Measurements from ENCODE around the gene ASGR1. TPM values are rescaled to one million over a fixed set of nuclear protein-coding genes. Genes with fewer than 3 reads are reported as not detected.

The ASGR1 gene
- total RNA-seq, 1 experiment from 2014 or later: 6.1 TPM

DNA sequence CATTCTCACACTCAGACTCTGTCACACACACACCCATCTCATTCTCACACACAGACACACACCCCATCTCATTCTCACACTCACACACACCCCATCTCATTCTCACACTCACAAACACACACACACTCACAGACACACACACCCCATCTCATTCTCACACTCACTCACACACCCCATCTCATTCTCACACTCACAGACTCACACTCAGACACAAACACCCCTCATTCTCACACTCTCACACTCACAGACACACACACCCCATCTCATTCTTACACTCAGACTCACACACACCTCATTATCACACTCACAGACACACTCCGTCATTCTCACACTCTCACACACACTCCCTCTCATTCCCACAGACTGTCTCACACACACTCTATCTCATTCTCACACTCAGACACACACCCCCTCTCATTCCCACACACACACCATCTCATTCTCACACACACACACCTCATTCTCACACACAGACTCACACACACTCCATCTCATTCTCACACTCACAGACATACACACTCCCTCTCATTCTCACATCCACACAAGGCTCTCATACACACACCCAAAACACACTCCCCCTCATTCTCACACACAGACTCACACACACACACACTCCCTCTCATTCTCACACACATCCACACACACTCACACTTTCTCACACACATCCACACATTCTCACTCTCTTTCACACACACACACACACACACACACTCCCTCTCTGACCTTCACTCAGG lies 2.9 kb downstream of the ASGR1 start:
- no peak overlapping the region for H3K27ac ChIP-seq (ENCODE audit: low read depth, low read length, poor library complexity, severe bottlenecking)
- ChIA-PET POLR2A (ENCODE audit: low non-redundant PET) (interaction anchor here (0.6 kb wide), 1 partner anchor 184 kb away, joined by 5 read pairs; no protein-coding TSS in a partner anchor), CTCF (interaction anchor here (1.1 to 1.5 kb wide), 2 partner anchors 40 to 130 kb away, joined by 4 to 9 read pairs; no protein-coding TSS in a partner anchor)
- H3K27me3 ChIP-seq (replicated peaks; ENCODE audit: insufficient read depth, low read depth, low read length, poor library complexity): no peaks in the 10 kb centered on the region
- H3K36me3 ChIP-seq (ENCODE audit: insufficient read depth, low read length, poor library complexity, severe bottlenecking): no peaks in the 10 kb centered on the region
- intact Hi-C loops (cut with micrococcal nuclease; ENCODE audit: unreplicated experiment): no loop called here
- H3K4me3 ChIP-seq (ENCODE audit: low read depth, low read length, poor library complexity, severe bottlenecking): peak overlapping the region; percentile 54
- no TSS peak for BruUV-seq (replicated peaks)
- no peak for DNase-seq (ENCODE audit: low spot score)
- H3K9me3 ChIP-seq (ENCODE audit: low read depth, low read length, poor library complexity, severe bottlenecking): no peaks in the 10 kb centered on the region
- H3K4me1 ChIP-seq (ENCODE audit: insufficient read depth, low read length, poor library complexity, severe bottlenecking): peaks cover 8% of the 10 kb centered on the region
- TF ChIP-seq CTCF (conservative IDR thresholded peaks at IDR 0.05; ENCODE audit: low read depth, low read length): no peak
- no peak for TF ChIP-seq EZH2 (IDR thresholded peaks at IDR 0.05; ENCODE audit: borderline replicate concordance, low read depth, low read length, poor library complexity, severe bottlenecking)

GRCh38 chr17:7175330-7175733 lies 3.8 kb downstream of the ASGR1 start:
- no TSS peak for BruUV-seq (replicated peaks)
- no peaks in the 10 kb centered on the region for H3K36me3 ChIP-seq (ENCODE audit: insufficient read depth, low read length, poor library complexity, severe bottlenecking)
- intact Hi-C loops (cut with micrococcal nuclease; ENCODE audit: unreplicated experiment): no loop called here
- H3K27ac ChIP-seq (ENCODE audit: low read depth, low read length, poor library complexity, severe bottlenecking): no peak overlapping the region
- no peak overlapping the region for H3K4me3 ChIP-seq (ENCODE audit: low read depth, low read length, poor library complexity, severe bottlenecking)
- H3K9me3 ChIP-seq (ENCODE audit: low read depth, low read length, poor library complexity, severe bottlenecking): no peaks in the 10 kb centered on the region
- ChIA-PET POLR2A (ENCODE audit: low non-redundant PET) (no interaction called here), CTCF (no interaction called here)
- no peaks in the 10 kb centered on the region for H3K27me3 ChIP-seq (replicated peaks; ENCODE audit: insufficient read depth, low read depth, low read length, poor library complexity)
- no peak for DNase-seq (ENCODE audit: low spot score)
- H3K4me1 ChIP-seq (ENCODE audit: insufficient read depth, low read length, poor library complexity, severe bottlenecking): peaks cover 8% of the 10 kb centered on the region
- TF ChIP-seq CTCF (conservative IDR thresholded peaks at IDR 0.05; ENCODE audit: low read depth, low read length): no peak
- TF ChIP-seq EZH2 (IDR thresholded peaks at IDR 0.05; ENCODE audit: borderline replicate concordance, low read depth, low read length, poor library complexity, severe bottlenecking): no peak

- ChIA-PET POLR2A (ENCODE audit: low non-redundant PET) (no interaction called here), CTCF (no interaction called here)
- H3K27ac ChIP-seq (ENCODE audit: low read depth, low read length, poor library complexity, severe bottlenecking): no peak overlapping the region
- H3K4me1 ChIP-seq (ENCODE audit: insufficient read depth, low read length, poor library complexity, severe bottlenecking): peaks cover 8% of the 10 kb centered on the region
- no peak overlapping the region for H3K4me3 ChIP-seq (ENCODE audit: low read depth, low read length, poor library complexity, severe bottlenecking)
- intact Hi-C loops (cut with micrococcal nuclease; ENCODE audit: unreplicated experiment): loop anchor here (5.0 kb wide), 1 partner anchor 37 kb away; no protein-coding TSS in a partner anchor
- H3K9me3 ChIP-seq (ENCODE audit: low read depth, low read length, poor library complexity, severe bottlenecking): no peaks in the 10 kb centered on the region
- no peak for TF ChIP-seq EZH2 (IDR thresholded peaks at IDR 0.05; ENCODE audit: borderline replicate concordance, low read depth, low read length, poor library complexity, severe bottlenecking)
- no peak for TF ChIP-seq CTCF (conservative IDR thresholded peaks at IDR 0.05; ENCODE audit: low read depth, low read length)
- no peak for DNase-seq (ENCODE audit: low spot score)
- BruUV-seq (replicated peaks): no TSS peak
- H3K36me3 ChIP-seq (ENCODE audit: insufficient read depth, low read length, poor library complexity, severe bottlenecking): no peaks in the 10 kb centered on the region
- no peaks in the 10 kb centered on the region for H3K27me3 ChIP-seq (replicated peaks; ENCODE audit: insufficient read depth, low read depth, low read length, poor library complexity)
These were observed 4.4 kb downstream of the ASGR1 start for GRCh38 chr17:7174603-7175326.

Data from A673 (cell line).